ENCODE results near the gene SS18L1. TPM values are rescaled to one million over a fixed set of nuclear protein-coding genes. Genes with fewer than 3 reads are reported as not detected.

SS18L1 gene
- total RNA-seq, 1 donor from 2014 or later: 11.5 TPM

DNA sequence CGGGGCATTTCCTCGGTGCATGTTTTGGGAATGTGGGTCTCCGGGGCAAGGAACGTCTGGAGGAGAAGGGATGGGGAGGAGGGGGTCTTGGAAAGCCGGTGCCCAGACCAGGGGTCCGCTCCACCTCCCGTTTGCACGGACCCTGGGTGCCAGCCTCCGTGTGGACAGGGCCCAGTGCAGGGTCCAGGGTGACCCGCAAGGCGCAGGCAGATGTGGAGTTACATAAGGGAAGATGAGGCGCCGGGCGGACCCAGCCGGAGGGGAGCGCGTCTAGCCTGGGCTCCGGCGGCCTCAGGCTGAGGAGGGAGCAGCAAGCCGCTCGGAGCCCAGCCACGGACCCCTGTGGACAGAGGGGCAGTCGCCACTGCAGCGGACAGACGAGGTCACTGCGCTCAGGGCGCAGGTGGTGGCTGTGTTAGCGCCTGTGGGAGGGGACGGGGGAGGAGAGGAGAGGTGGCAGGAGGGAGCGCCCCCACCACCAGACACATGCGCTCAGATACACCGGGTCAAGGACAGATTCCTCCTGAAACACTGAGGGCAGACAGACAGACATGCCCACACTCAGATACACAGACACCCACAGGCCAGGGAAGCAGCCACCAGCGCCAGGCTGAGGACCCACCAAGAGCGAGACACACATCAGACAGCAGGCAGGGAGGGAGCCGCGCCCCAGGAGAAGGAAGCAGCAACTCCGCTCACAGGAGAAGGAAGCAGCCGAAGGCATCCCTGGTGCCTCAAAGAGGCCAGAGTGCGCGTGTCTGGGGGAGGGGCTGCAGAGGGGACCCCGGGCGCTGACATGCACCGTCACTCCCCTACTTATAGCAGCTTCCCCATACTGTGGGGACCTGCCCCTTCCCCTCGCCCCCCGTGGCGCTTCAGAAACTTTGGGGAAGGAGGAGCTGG is 77.3 kb downstream of the SS18L1 start:
- no peak overlapping the region for H3K27ac ChIP-seq (ENCODE audit: low read depth, low read length)
- peaks cover 72 to 79% (median 75%) of the 10 kb centered on the region in 3 donors for H3K27me3 ChIP-seq (ENCODE audit: control insufficient read depth in 3 of 3, insufficient read depth in 3 of 3, low read length in 3 of 3)
- H3K9me3 ChIP-seq (ENCODE audit: control insufficient read depth in 3 of 3, low read length in 3 of 3): no peaks in the 10 kb centered on the region
- H3K4me3 ChIP-seq (ENCODE audit: low read length in 3 of 3): no peak overlapping the region
- no peaks in the 10 kb centered on the region for H3K36me3 ChIP-seq (ENCODE audit: control insufficient read depth in 3 of 3, insufficient read depth in 3 of 3, low read length in 3 of 3)
- no peak overlapping the region for H3K9ac ChIP-seq (ENCODE audit: low read depth in 1 of 3, low read length in 3 of 3)
- peaks cover 8 to 29% (median 14%) of the 10 kb centered on the region in 3 donors for H3K4me1 ChIP-seq (ENCODE audit: control insufficient read depth in 3 of 3, insufficient read depth in 3 of 3, low read length in 3 of 3)

DNA sequence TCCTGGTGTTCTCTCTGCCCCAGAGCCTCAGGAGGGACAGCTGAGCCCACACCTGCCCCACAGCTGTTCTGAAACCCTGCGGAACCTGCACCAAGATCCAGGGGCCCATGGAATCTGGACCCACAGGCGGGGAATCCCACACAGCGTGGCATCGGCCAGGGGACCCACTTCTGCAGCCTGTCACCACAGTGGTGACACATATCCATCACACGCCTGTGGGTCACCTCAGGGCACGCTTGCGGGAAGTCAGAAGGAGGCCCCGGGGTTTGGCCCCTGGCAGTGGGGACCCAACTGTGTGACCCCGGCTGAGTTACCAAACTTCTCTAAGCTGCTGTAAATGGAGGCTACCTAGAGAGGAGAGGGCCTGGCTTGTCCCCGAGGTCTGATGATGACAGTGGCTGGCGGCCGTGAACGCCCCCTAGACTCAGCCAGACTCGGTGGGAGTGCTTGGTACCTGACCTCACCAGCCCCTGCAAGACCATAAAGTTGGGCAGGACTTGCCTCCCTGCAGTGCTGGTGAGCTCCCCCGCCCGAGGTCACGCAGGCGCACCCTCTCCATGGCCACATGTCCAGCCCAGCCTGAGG is 78.8 kb downstream of the SS18L1 start:
- Histone ChIP-seq H3K9ac (ENCODE audit: low read depth in 1 of 3, low read length in 3 of 3) (no peak overlapping the region), H3K4me1 (ENCODE audit: control insufficient read depth in 3 of 3, insufficient read depth in 3 of 3, low read length in 3 of 3) (peaks cover 8 to 29% (median 14%) of the 10 kb centered on the region in 3 donors), H3K27ac (ENCODE audit: low read depth, low read length) (no peak overlapping the region), H3K36me3 (ENCODE audit: control insufficient read depth in 3 of 3, insufficient read depth in 3 of 3, low read length in 3 of 3) (no peaks in the 10 kb centered on the region), H3K4me3 (ENCODE audit: low read length in 3 of 3) (no peak overlapping the region), H3K9me3 (ENCODE audit: control insufficient read depth in 3 of 3, low read length in 3 of 3) (no peaks in the 10 kb centered on the region), H3K27me3 (ENCODE audit: control insufficient read depth in 3 of 3, insufficient read depth in 3 of 3, low read length in 3 of 3) (peaks cover 64 to 80% (median 66%) of the 10 kb centered on the region in 3 donors)

DNA sequence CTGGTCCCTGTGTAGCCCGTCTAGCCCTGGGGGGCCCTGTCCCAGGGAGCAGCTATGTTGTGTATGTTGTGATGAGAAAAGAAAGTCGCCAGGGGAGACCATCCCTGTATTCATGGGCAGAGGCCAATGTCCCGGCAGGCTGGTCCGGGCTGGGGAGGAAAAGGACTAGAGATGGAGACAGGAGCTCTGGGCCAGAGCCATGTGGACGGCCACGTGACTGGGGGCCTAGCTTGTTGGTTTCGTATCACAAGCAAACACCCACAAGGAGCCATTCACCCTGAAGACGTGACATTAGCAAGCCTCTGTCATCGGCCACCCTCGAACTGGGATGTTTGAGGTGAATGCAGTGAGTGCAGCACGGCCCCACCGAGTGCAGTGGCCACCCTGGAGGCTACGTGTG is 79.4 kb downstream of the SS18L1 start:
- H3K4me1 ChIP-seq (ENCODE audit: control insufficient read depth in 3 of 3, insufficient read depth in 3 of 3, low read length in 3 of 3): peaks cover 8 to 25% (median 14%) of the 10 kb centered on the region in 3 donors
- H3K4me3 ChIP-seq (ENCODE audit: low read length in 3 of 3): no peak overlapping the region
- H3K27ac ChIP-seq (ENCODE audit: low read depth, low read length): no peak overlapping the region
- no peaks in the 10 kb centered on the region for H3K36me3 ChIP-seq (ENCODE audit: control insufficient read depth in 3 of 3, insufficient read depth in 3 of 3, low read length in 3 of 3)
- no peak overlapping the region for H3K9ac ChIP-seq (ENCODE audit: low read depth in 1 of 3, low read length in 3 of 3)
- peaks cover 58 to 80% (median 60%) of the 10 kb centered on the region in 3 donors for H3K27me3 ChIP-seq (ENCODE audit: control insufficient read depth in 3 of 3, insufficient read depth in 3 of 3, low read length in 3 of 3)
- no peaks in the 10 kb centered on the region for H3K9me3 ChIP-seq (ENCODE audit: control insufficient read depth in 3 of 3, low read length in 3 of 3)

DNA sequence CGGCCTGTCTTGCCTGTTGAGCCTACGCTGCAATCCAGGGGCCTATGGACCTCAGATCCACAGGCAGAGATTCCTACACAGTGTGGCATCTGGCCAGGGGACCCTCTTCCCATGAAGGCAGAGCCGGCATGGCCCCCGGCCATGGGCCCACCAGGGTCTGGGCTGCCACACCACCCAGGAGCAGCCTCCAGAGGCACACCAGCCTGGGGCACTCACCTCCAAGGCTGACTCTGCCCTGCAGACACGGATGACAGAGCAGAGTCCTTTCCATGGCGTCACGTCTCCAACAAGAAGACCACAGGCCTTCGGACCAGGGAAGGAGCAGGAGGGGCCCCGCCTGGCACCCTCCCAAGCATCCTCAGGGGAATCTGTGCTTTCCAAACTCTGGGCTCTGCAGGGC is 80.0 kb downstream of the SS18L1 start:
- no peak overlapping the region for H3K27ac ChIP-seq (ENCODE audit: low read depth, low read length)
- H3K4me1 ChIP-seq (ENCODE audit: control insufficient read depth in 3 of 3, insufficient read depth in 3 of 3, low read length in 3 of 3): peaks cover 4 to 19% (median 9%) of the 10 kb centered on the region in 3 donors
- H3K9ac ChIP-seq (ENCODE audit: low read depth in 1 of 3, low read length in 3 of 3): no peak overlapping the region
- no peaks in the 10 kb centered on the region for H3K36me3 ChIP-seq (ENCODE audit: control insufficient read depth in 3 of 3, insufficient read depth in 3 of 3, low read length in 3 of 3)
- no peaks in the 10 kb centered on the region for H3K9me3 ChIP-seq (ENCODE audit: control insufficient read depth in 3 of 3, low read length in 3 of 3)
- peaks cover 52 to 76% (median 56%) of the 10 kb centered on the region in 3 donors for H3K27me3 ChIP-seq (ENCODE audit: control insufficient read depth in 3 of 3, insufficient read depth in 3 of 3, low read length in 3 of 3)
- H3K4me3 ChIP-seq (ENCODE audit: low read length in 3 of 3): no peak overlapping the region

DNA sequence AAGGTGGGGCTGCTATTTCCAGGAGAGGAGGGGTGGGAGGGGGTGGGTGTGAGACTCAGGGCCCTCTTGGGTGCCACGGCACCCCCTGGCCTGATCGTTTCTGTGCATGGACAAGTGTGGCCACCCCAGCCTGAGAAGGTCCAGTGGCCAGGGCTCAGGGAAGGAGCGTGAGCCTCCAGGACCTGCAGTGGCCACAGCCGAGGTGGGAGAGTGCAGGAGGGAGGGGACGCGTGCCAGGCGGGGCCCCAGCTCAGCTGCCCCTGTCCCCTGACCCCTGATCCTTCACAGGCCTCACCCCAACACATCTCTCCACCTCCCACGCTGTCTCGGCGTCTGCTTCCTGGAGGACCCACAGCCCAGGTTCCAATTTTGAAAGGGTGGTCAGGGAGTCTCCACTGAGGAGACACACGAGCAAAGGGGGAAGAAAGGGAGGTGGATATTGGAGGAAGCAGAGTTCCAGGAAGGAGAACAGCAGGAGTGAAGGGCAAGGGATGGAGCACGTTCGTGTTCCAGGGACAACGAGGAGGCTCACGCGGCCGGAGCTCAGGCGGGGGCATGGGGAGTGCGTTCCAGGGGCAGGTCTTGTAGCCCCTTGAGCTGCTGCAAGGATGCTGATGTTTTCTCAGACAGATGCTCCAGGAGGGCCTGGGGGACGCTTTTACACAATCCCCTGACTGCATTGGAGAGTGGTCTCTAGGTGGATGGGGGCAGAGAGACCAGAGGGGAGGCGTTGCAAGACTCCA is 80.7 kb downstream of the SS18L1 start:
- no peak overlapping the region for H3K27ac ChIP-seq (ENCODE audit: low read depth, low read length)
- no peaks in the 10 kb centered on the region for H3K9me3 ChIP-seq (ENCODE audit: control insufficient read depth in 3 of 3, low read length in 3 of 3)
- no peaks in the 10 kb centered on the region for H3K36me3 ChIP-seq (ENCODE audit: control insufficient read depth in 3 of 3, insufficient read depth in 3 of 3, low read length in 3 of 3)
- no peak overlapping the region for H3K9ac ChIP-seq (ENCODE audit: low read depth in 1 of 3, low read length in 3 of 3)
- H3K4me3 ChIP-seq (ENCODE audit: low read length in 3 of 3): no peak overlapping the region
- peaks cover 50 to 70% (median 57%) of the 10 kb centered on the region in 3 donors for H3K27me3 ChIP-seq (ENCODE audit: control insufficient read depth in 3 of 3, insufficient read depth in 3 of 3, low read length in 3 of 3)
- H3K4me1 ChIP-seq (ENCODE audit: control insufficient read depth in 3 of 3, insufficient read depth in 3 of 3, low read length in 3 of 3): peaks cover 3 to 13% (median 3%) of the 10 kb centered on the region in 3 donors

DNA sequence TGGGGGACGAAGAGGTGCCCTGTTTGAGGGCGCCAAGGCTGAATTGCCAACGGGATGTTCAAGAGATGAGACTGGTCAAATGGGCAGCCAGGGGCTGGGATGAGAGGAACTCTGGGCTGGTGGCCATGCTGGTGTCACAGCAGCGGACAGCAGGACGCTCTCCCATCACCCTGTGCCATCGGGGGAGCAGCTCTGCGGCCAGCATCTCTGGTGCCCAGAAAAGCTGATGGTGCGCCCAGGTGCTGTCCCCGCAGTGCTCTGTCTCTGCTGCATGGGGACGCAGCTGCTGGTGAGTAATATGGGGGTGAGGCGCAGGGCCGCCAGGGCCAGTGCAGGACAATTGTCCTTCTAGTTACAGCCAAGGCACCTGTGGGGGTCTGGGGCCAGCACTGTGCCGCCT is 81.5 kb downstream of the SS18L1 start:
- H3K27me3 ChIP-seq (ENCODE audit: control insufficient read depth in 3 of 3, insufficient read depth in 3 of 3, low read length in 3 of 3): peaks cover 50 to 67% (median 57%) of the 10 kb centered on the region in 3 donors
- H3K4me1 ChIP-seq (ENCODE audit: control insufficient read depth in 3 of 3, insufficient read depth in 3 of 3, low read length in 3 of 3): peaks cover 0 to 9% (median 0%) of the 10 kb centered on the region in 3 donors
- H3K9ac ChIP-seq (ENCODE audit: low read depth in 1 of 3, low read length in 3 of 3): no peak overlapping the region

DNA sequence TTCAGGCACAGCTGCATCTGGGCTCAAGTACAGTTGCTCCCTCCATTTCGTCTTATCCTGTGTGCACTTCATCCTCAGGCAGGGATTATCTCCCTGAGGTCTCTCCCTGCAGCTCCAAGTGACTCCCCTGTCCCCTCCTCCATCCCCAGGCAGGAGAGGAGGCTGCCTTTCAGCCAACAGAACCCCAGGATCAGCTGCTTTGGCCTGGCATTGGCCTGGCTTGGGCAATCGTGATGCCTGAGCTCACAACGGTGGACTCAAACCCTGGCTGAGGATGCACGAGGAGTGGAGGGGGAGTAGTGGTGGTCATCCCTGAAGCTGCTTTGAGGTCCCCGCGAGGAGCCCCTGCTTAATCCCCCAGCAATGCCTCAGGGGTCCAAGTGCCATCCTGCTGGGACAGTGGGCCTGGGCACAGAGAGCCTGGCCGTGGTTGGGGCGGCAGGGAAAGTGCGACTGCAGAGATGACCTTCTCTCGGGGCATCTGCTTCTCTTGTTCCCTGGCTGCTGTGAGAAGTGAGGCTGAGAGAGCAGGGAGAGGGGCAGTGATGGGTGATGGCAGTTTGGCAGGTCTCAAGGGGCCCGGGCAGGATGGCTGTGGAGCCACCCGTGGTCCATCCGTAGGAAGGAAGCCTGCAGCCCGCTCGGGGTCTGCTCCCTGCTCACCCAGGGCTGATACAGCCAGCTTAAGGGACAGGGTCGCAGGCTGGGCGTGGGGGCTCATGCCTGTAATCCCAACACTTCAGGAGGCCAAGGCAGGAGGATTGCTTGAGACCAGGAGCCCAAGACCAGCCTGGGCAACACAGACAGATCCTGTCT is 82.5 kb downstream of the SS18L1 start:
- Histone ChIP-seq H3K9ac (ENCODE audit: low read depth in 1 of 3, low read length in 3 of 3) (no peak overlapping the region), H3K9me3 (ENCODE audit: control insufficient read depth in 3 of 3, low read length in 3 of 3) (no peaks in the 10 kb centered on the region), H3K27ac (ENCODE audit: low read depth, low read length) (no peak overlapping the region), H3K4me3 (ENCODE audit: low read length in 3 of 3) (no peak overlapping the region), H3K36me3 (ENCODE audit: control insufficient read depth in 3 of 3, insufficient read depth in 3 of 3, low read length in 3 of 3) (no peaks in the 10 kb centered on the region), H3K27me3 (ENCODE audit: control insufficient read depth in 3 of 3, insufficient read depth in 3 of 3, low read length in 3 of 3) (peaks cover 44 to 61% (median 49%) of the 10 kb centered on the region in 3 donors), H3K4me1 (ENCODE audit: control insufficient read depth in 3 of 3, insufficient read depth in 3 of 3, low read length in 3 of 3) (peaks cover 0 to under 1% (median 0%) of the 10 kb centered on the region in 3 donors)

More for the DNA sequence above, 81.5 kb downstream of the SS18L1 start:
- H3K27ac ChIP-seq (ENCODE audit: low read depth, low read length): no peak overlapping the region
- H3K36me3 ChIP-seq (ENCODE audit: control insufficient read depth in 3 of 3, insufficient read depth in 3 of 3, low read length in 3 of 3): no peaks in the 10 kb centered on the region
- no peaks in the 10 kb centered on the region for H3K9me3 ChIP-seq (ENCODE audit: control insufficient read depth in 3 of 3, low read length in 3 of 3)
- no peak overlapping the region for H3K4me3 ChIP-seq (ENCODE audit: low read length in 3 of 3)

DNA sequence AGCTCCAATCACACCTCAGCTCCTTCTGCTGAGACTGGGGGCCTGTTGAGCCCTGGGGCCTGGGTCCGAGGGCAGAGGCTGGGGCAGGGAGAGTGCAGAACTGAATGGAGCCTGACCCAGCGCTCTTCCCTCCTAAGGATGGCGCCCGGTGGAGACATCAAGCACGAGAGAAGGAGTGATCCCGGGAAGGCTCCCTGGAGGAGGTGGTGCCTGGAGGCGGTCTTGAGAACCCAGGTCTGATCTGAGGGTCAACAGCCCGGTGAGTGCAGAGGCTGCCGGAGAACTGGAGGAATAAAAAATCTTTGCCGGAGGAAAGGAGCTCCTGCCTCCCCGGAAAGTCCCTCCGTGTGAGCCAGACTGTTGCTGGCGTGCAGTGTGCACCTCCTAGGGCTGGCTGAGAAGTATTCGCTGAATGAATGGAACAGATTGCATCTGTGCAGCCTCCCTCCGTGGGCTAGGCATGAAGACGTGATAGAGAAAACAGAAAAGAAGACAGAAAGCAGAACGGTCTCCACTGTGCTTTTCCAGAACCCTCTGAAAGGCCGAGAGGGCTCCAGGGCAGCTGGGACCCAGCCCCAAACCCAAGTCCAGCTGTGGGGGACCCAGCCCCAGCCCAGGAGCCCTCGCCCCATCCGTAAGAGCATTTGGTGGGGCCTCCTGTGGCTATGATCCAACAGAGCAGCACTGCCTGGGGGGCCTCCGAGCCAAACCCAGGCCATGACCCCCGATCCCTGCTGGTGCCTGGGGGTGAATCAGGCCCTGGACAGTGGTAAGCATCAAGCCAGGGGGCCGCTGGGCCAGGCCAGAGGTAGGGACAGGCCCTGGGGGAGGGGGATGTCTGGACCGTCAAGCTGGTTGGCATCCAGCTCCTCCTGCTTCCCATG is 83.4 kb downstream of the SS18L1 start:
- H3K4me3 ChIP-seq (ENCODE audit: low read length in 3 of 3): no peak overlapping the region
- peaks cover 36 to 52% (median 41%) of the 10 kb centered on the region in 3 donors for H3K27me3 ChIP-seq (ENCODE audit: control insufficient read depth in 3 of 3, insufficient read depth in 3 of 3, low read length in 3 of 3)
- no peaks in the 10 kb centered on the region for H3K36me3 ChIP-seq (ENCODE audit: control insufficient read depth in 3 of 3, insufficient read depth in 3 of 3, low read length in 3 of 3)
- no peaks in the 10 kb centered on the region for H3K9me3 ChIP-seq (ENCODE audit: control insufficient read depth in 3 of 3, low read length in 3 of 3)
- H3K9ac ChIP-seq (ENCODE audit: low read depth in 1 of 3, low read length in 3 of 3): no peak overlapping the region
- no peaks in the 10 kb centered on the region for H3K4me1 ChIP-seq (ENCODE audit: control insufficient read depth in 3 of 3, insufficient read depth in 3 of 3, low read length in 3 of 3)
- H3K27ac ChIP-seq (ENCODE audit: low read depth, low read length): no peak overlapping the region

Measured in skeletal muscle tissue (tissue), 4 donors.